H9 (cell line): ENCODE data around the gene RAB1B. TPM values are rescaled to one million over a fixed set of nuclear protein-coding genes. Genes with fewer than 3 reads are reported as not detected.

ENCODE experiments used
- DNase-seq: peaks from one replicate; pipeline ENCODE4 v3.0.0-alpha.2; 2017
- H2AFZ ChIP-seq: one replicate; pipeline ENCODE4 v1.6.1; 2013; ENCODE audit warnings: mild to moderate bottlenecking, low read length, control low read depth, moderate library complexity
- H2AK5ac ChIP-seq: 2 replicates; pipeline ENCODE4 v1.6.1; 2013; ENCODE audit warnings: low read length, control low read depth, mixed read lengths; ENCODE audit not compliant: insufficient read length
- H2BK120ac ChIP-seq: one replicate; pipeline ENCODE4 v1.6.1; 2013; ENCODE audit warnings: low read depth, mild to moderate bottlenecking, low read length, control low read depth, inconsistent platforms; ENCODE audit not compliant: poor library complexity, severe bottlenecking
- H2BK12ac ChIP-seq: 2 replicates; pipeline ENCODE4 v1.6.1; 2013; ENCODE audit warnings: low read length, control low read depth, mixed read lengths, low read depth; ENCODE audit not compliant: insufficient read length
- H2BK15ac ChIP-seq: 2 replicates; pipeline ENCODE4 v1.6.1; 2013; ENCODE audit warnings: low read depth, low read length, control low read depth
- H2BK20ac ChIP-seq: one replicate; pipeline ENCODE4 v1.6.1; 2013; ENCODE audit warnings: low read depth, mild to moderate bottlenecking, low read length, control low read depth, inconsistent platforms; ENCODE audit not compliant: poor library complexity, severe bottlenecking
- H2BK5ac ChIP-seq: 2 replicates; pipeline ENCODE4 v1.6.1; 2013; ENCODE audit warnings: low read length, control low read depth, mixed read lengths; ENCODE audit not compliant: insufficient read length
- H3K14ac ChIP-seq: 2 replicates; pipeline ENCODE4 v1.6.1; 2013; ENCODE audit warnings: low read length, control low read depth; ENCODE audit not compliant: insufficient read depth
- H3K18ac ChIP-seq: 2 replicates; pipeline ENCODE4 v1.6.1; 2013; ENCODE audit warnings: low read depth, mild to moderate bottlenecking, mixed read lengths, low read length, control low read depth; ENCODE audit not compliant: insufficient read length
- H3K23ac ChIP-seq: 2 replicates; pipeline ENCODE4 v1.6.1; 2013; ENCODE audit warnings: low read length, control low read depth, mixed read lengths, low read depth; ENCODE audit not compliant: insufficient read length
- H3K23me2 ChIP-seq: 2 replicates; pipeline ENCODE4 v1.6.1; 2013; ENCODE audit warnings: low read depth, mild to moderate bottlenecking, mixed read lengths, low read length, control low read depth; ENCODE audit not compliant: insufficient read length, poor library complexity, severe bottlenecking
- H3K27ac ChIP-seq: 2 replicates; pipeline ENCODE4 v1.5.1; 2013; ENCODE audit warnings: low read length, control low read depth, mixed read lengths, low read depth; ENCODE audit not compliant: insufficient read length
- H3K27me3 ChIP-seq: 2 replicates; pipeline ENCODE4 v1.6.1; 2013; ENCODE audit warnings: low read length, control low read depth, inconsistent platforms; ENCODE audit not compliant: insufficient read depth
- H3K4ac ChIP-seq: 2 replicates; pipeline ENCODE4 v1.6.1; 2013; ENCODE audit warnings: low read depth, mild to moderate bottlenecking, control low read depth, inconsistent platforms, low read length, moderate library complexity
- H3K4me1 ChIP-seq: 2 replicates; pipeline ENCODE4 v1.6.1; 2013; ENCODE audit warnings: low read length, control low read depth, inconsistent platforms; ENCODE audit not compliant: insufficient read depth
- H3K4me2 ChIP-seq: 2 replicates; pipeline ENCODE4 v1.6.1; 2013; ENCODE audit warnings: low read length, control low read depth, mixed read lengths; ENCODE audit not compliant: insufficient read length, insufficient read depth
- H3K56ac ChIP-seq: 2 replicates; pipeline ENCODE4 v1.6.1; 2013; ENCODE audit warnings: low read depth, mild to moderate bottlenecking, mixed read lengths, low read length, control low read depth; ENCODE audit not compliant: insufficient read length
- H3K79me1 ChIP-seq: 2 replicates; pipeline ENCODE4 v1.6.1; 2013; ENCODE audit warnings: low read depth, mild to moderate bottlenecking, moderate library complexity, low read length, control low read depth, inconsistent platforms; ENCODE audit not compliant: insufficient read depth, poor library complexity, severe bottlenecking
- H3K79me2 ChIP-seq: 2 replicates; pipeline ENCODE4 v1.6.1; 2013; ENCODE audit warnings: low read length, control low read depth, inconsistent platforms; ENCODE audit not compliant: insufficient read depth
- H3K9ac ChIP-seq: 2 replicates; pipeline ENCODE4 v1.6.1; 2013; ENCODE audit warnings: low read length, control low read depth, mixed read lengths; ENCODE audit not compliant: insufficient read length; ENCODE audit errors: extremely low read depth
- H3K9me3 ChIP-seq: one replicate; pipeline ENCODE4 v1.6.1; 2013; ENCODE audit warnings: low read depth, low read length, inconsistent platforms; ENCODE audit not compliant: control insufficient read depth
- H3T11ph ChIP-seq: one replicate; pipeline ENCODE4 v1.6.1; 2013; ENCODE audit warnings: mild to moderate bottlenecking, low read length, control low read depth, inconsistent platforms
- H4K20me1 ChIP-seq: one replicate; pipeline ENCODE4 v1.6.1; 2013; ENCODE audit not compliant: control insufficient read depth, insufficient read length, insufficient read depth
- H4K5ac ChIP-seq: 2 replicates; pipeline ENCODE4 v1.6.1; 2013; ENCODE audit warnings: low read depth, mild to moderate bottlenecking, mixed read lengths, low read length, control low read depth; ENCODE audit not compliant: insufficient read length
- H4K8ac ChIP-seq: replicated peaks from 2 replicates; pipeline ENCODE4 v1.6.1; 2013; ENCODE audit warnings: low read length, control low read depth, mixed read lengths, low read depth; ENCODE audit not compliant: insufficient read length
- H4K91ac ChIP-seq: 2 replicates; pipeline ENCODE4 v1.6.1; 2013; ENCODE audit warnings: low read depth, mild to moderate bottlenecking, moderate library complexity, mixed read lengths, low read length, control low read depth; ENCODE audit not compliant: insufficient read length
- H3K27ac Mint-ChIP-seq, 3 experiments: 2 replicates in 2 of 3; 3 replicates in 1 of 3; pipeline ENCODE4 v1.8.0; 2020 to 2021; ENCODE audit warnings: mixed read lengths in 3 of 3, mild to moderate bottlenecking in 1 of 3, moderate library complexity in 1 of 3
- H3K27me3 Mint-ChIP-seq: 2 replicates; pipeline ENCODE4 v1.8.0; 2021; ENCODE audit warnings: low read depth, mild to moderate bottlenecking, moderate library complexity, mixed read lengths
- H3K36me3 Mint-ChIP-seq, 3 experiments: 2 replicates in 2 of 3; 3 replicates in 1 of 3; pipeline ENCODE4 v1.8.0; 2020 to 2021; ENCODE audit warnings: low read depth in 3 of 3, mixed read lengths in 3 of 3; ENCODE audit not compliant: insufficient read depth in 1 of 3
- H3K4me1 Mint-ChIP-seq, 2 experiments: 2 replicates each; pipeline ENCODE4 v1.8.0; 2020; ENCODE audit warnings: mixed read lengths in 2 of 2
- H3K4me3 Mint-ChIP-seq, 2 experiments: 2 replicates in 1 of 2; 3 replicates in 1 of 2; pipeline ENCODE4 v1.8.0; 2020 to 2021; ENCODE audit warnings: mild to moderate bottlenecking in 2 of 2, mixed read lengths in 2 of 2, moderate library complexity in 1 of 2
- H3K9me3 Mint-ChIP-seq, 2 experiments: 2 replicates in 1 of 2; 3 replicates in 1 of 2; pipeline ENCODE4 v1.8.0; 2020; ENCODE audit warnings: mild to moderate bottlenecking in 2 of 2, mixed read lengths in 2 of 2, moderate library complexity in 1 of 2
- WGBS: extraction: QIAGEN DNeasy Blood & Tissue Kit; methylation state at CpG from one replicate; pipeline ENCODE4 v1.1.7; 2013; ENCODE audit warnings: missing lambda C conversion rate, low lambda C conversion rate, mixed read lengths; ENCODE audit not compliant: insufficient read length; ENCODE audit errors: extremely low coverage; 5-methylcytosine and 5-hydroxymethylcytosine counted together
- total RNA-seq: library from RNA; stranded (reverse); gene quantifications from 2 replicates; pipeline ENCODE4 v1.2.1, GENCODE V29; 2021
- TF ChIP-seq, protein P1 (sequence below): fragments of 200-600 bp; sonication (generic); conservative IDR thresholded peaks from 3 replicates; pipeline ENCODE4 v1.8.0; 2021; ENCODE audit warnings: antibody characterized with exemption, mild to moderate bottlenecking

Gene RAB1B
- total RNA-seq, 1 experiment from 2014 or later = 118 TPM

DNA sequence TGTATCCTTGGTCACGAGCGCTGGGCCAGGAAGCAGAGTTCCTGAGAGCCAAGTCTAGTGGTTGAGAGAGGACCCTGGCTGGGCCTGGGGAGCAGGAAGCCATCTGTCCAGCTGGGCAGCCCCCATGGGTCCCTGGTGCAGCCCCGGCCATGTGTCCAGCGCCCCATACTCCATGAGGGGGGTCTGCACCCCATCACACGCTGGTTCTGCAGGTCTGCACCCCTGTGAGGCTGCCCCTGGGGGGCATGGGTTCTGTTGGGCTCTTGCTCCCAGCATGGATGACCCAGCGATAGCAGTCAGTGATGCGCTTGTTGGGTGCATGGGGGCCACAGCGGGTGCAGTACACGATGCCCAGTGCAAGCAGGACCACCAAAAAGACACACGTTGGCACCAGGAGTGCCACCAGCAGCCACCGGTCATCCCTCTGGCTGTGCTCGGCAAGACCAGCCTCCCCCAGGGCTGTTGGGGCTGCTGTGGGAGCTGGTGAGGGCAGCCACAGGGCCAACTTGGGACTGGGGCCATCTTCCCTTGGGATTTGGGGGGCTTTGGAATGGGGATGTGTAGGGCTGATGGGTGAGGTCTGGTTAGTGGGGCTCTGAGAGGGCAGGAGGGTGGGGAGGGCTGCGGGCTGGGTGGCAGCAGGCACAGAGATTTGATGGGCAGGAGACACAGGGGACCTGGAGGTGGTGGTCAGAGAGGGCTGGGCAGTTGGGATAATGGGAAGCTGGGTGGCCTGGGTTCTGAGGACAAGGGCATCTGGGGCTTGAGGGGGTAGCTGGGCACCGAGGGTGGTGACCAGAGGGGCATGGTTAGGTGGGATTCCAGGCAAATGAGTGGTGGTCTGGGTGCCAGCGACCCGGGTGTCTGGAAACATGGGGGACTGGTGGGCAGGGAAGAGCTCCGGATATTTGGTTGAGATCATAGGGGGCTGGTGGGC, 46.4 kb downstream of the RAB1B start:
- Histone ChIP-seq H3K79me1 (no peaks in the 10 kb centered on the region), H4K8ac (no peak overlapping the region), H3K4me2 (no peak overlapping the region), H3K4ac (no peak overlapping the region), H2BK120ac (no peak overlapping the region), H3K27ac (no peak overlapping the region), H3K9me3 (no peaks in the 10 kb centered on the region), H4K20me1 (no peaks in the 10 kb centered on the region), H3K27me3 (no peaks in the 10 kb centered on the region), H2BK20ac (no peak overlapping the region), H4K91ac (no peak overlapping the region), H3K14ac (no peak overlapping the region; the same call in 1 of the 2 replicates), H2BK15ac (no peak overlapping the region), H2BK12ac (no peak overlapping the region), H4K5ac (no peak overlapping the region), H2BK5ac (no peak overlapping the region), H3K18ac (no peak overlapping the region), H3K4me1 (peaks cover 2% of the 10 kb centered on the region; the same call in 1 of the 2 replicates), H2AK5ac (no peak overlapping the region), H3K56ac (no peak overlapping the region), H3K23me2 (peaks cover 12% of the 10 kb centered on the region), H3K79me2 (no peaks in the 10 kb centered on the region), H3K9ac (no peak overlapping the region), H2AFZ (no peak overlapping the region), H3K23ac (no peak overlapping the region), H3T11ph (no peak overlapping the region)
- no peak for DNase-seq
- H3K4me3 Mint-ChIP-seq = peak overlapping the region in 1 of 2 experiments; percentile 49; a peak in 2 of 5 replicates
- TF ChIP-seq, protein P1, sequence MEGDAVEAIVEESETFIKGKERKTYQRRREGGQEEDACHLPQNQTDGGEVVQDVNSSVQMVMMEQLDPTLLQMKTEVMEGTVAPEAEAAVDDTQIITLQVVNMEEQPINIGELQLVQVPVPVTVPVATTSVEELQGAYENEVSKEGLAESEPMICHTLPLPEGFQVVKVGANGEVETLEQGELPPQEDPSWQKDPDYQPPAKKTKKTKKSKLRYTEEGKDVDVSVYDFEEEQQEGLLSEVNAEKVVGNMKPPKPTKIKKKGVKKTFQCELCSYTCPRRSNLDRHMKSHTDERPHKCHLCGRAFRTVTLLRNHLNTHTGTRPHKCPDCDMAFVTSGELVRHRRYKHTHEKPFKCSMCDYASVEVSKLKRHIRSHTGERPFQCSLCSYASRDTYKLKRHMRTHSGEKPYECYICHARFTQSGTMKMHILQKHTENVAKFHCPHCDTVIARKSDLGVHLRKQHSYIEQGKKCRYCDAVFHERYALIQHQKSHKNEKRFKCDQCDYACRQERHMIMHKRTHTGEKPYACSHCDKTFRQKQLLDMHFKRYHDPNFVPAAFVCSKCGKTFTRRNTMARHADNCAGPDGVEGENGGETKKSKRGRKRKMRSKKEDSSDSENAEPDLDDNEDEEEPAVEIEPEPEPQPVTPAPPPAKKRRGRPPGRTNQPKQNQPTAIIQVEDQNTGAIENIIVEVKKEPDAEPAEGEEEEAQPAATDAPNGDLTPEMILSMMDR = no peak
- peaks cover 5 to 12% (median 11%) of the 10 kb centered on the region in 3 experiments for H3K36me3 Mint-ChIP-seq
- H3K4me1 Mint-ChIP-seq = peaks cover 26 to 37% of the 10 kb centered on the region in 2 experiments
- peak overlapping the region in 1 of 3 experiments; percentile 91; a peak in 1 of 7 replicates for H3K27ac Mint-ChIP-seq
- peaks cover 7 to 14% of the 10 kb centered on the region in 2 experiments for H3K9me3 Mint-ChIP-seq
- peaks cover 20% of the 10 kb centered on the region for H3K27me3 Mint-ChIP-seq
- WGBS = no CpG with 5 or more reads among the region's 17 CpGs
